NCI-H526 treated with DMSO at 0.1 percent for 48 hours (cell line): Measurements from ENCODE around the gene MRPL43.

Source experiments
- DNase-seq: peaks from one replicate; lab custom pipeline; 2025; lab: John Stamatoyannopoulos, UW

MRPL43 gene

GRCh38 chr10:101002456-101002855 lies 15.2 kb upstream of the MRPL43 start:
- no peak for DNase-seq

- no peak for DNase-seq
Observed at GRCh38 chr10:101001659-101002035, 14.3 kb upstream of the MRPL43 start.

- DNase-seq, result no peak
Observed at GRCh38 chr10:101000915-101001658, 13.8 kb upstream of the MRPL43 start.

- no peak for DNase-seq
Observed at GRCh38 chr10:101000127-101000914, 13.0 kb upstream of the MRPL43 start.

GRCh38 chr10:100999742-101000126 lies 12.4 kb upstream of the MRPL43 start, which contains the start of gene LZTS2:
Gene LZTS2, plus strand, starts transcription at chr10:100999808. Its CDS starts 2,731 bp downstream, at chr10:101002539.
- DNase-seq, result no peak

- peak; percentile 17 for DNase-seq
Observed at GRCh38 chr10:100998991-100999741, 11.9 kb upstream of the MRPL43 start.

- DNase-seq, result peak; percentile 61
Observed at GRCh38 chr10:100998183-100998990, 11.1 kb upstream of the MRPL43 start.

GRCh38 chr10:100997360-100998182 lies 10.3 kb upstream of the MRPL43 start:
- peak; percentile 44 for DNase-seq

GRCh38 chr10:100996678-100997359 lies 9.5 kb upstream of the MRPL43 start:
- peak; percentile 8 for DNase-seq

GRCh38 chr10:100995181-100995580 lies 7.9 kb upstream of the MRPL43 start:
- no peak for DNase-seq

GRCh38 chr10:100993986-100994708 lies 6.8 kb upstream of the MRPL43 start:
- no peak for DNase-seq

GRCh38 chr10:100989088-100989487 lies 1.8 kb upstream of the MRPL43 start:
- DNase-seq, result no peak

GRCh38 chr10:100988166-100988565 lies 869 bp upstream of the MRPL43 start:
- DNase-seq, result no peak

GRCh38 chr10:100987685-100988049 lies 370 bp upstream of the MRPL43 start:
- DNase-seq, result no peak

GRCh38 chr10:100986623-100986951 lies 710 bp downstream of the MRPL43 start:
- no peak for DNase-seq

GRCh38 chr10:100985336-100985735 lies 2.0 kb downstream of the MRPL43 start:
- no peak for DNase-seq

GRCh38 chr10:100984672-100985177 lies 2.6 kb downstream of the MRPL43 start:
- no peak for DNase-seq

- no peak for DNase-seq
Observed at GRCh38 chr10:100983868-100984671, 3.2 kb downstream of the MRPL43 start.
